AG09309 (cell line): ENCODE results near the gene FKBP15.

Experiments used
- DNase-seq: peaks from one replicate; pipeline ENCODE4 v3.0.0-alpha.2; 2010; ENCODE audit warnings: low read depth
- H3K4me3 ChIP-seq: 2 replicates; pipeline ENCODE4 v1.5.1; 2011; ENCODE audit warnings: mild to moderate bottlenecking, low read depth, low read length, moderate library complexity; ENCODE audit not compliant: control insufficient read depth
- CTCF ChIP-seq: IDR thresholded peaks from 2 replicates; pipeline ENCODE4 v1.5.1; 2011; ENCODE audit warnings: mild to moderate bottlenecking, low read depth, low read length, inconsistent platforms; ENCODE audit not compliant: insufficient read depth, control insufficient read depth; ENCODE audit errors: missing control alignments

Gene FKBP15

GRCh38 chr9:113247640-113248039, 26.6 kb upstream of the FKBP15 start:
- no peak for TF ChIP-seq CTCF
- no peak overlapping the region for H3K4me3 ChIP-seq
- no peak for DNase-seq

- H3K4me3 ChIP-seq = no peak overlapping the region
- no peak for TF ChIP-seq CTCF
- DNase-seq = no peak
Measured at GRCh38 chr9:113246928-113247327, 25.9 kb upstream of the FKBP15 start.

DNA sequence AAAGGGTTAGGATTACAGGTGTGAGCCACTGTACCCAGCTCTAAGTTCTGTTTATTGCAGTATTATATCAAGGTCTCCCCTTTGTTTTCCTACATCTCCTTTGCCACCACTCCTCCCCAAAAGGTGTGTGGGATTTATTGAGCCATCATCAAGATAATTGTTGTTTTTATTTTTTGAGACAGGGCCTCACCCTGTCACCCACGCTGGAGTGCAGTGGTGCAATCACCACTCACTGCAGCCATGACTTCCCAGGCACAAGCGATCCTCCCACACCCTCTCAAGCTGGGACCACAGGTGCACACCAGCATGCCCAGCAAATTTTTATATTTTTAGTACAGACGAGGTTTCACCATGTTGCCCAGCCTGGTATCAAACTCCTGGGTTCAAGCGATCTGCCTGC, 24.8 kb upstream of the FKBP15 start:
- TF ChIP-seq CTCF = no peak
- no peak for DNase-seq
- no peak overlapping the region for H3K4me3 ChIP-seq

DNA sequence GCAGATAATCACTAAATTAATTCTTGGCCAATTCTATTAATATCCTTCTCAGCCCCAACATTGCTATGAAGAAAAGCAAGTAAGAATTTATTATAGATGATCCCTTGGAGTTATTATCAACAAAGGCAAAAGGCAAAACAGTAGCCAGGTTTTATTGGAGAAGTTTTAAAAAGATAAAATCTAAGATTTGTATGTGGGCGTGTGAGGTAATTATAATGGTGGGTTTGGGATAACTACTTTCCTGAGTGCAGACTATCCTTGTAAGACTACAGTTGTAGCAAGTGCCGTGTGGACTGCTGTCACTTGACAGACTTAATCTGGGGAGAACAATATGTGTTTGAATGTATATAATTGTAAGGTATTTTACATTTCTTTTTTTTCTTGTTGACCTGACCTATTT, 23.5 kb upstream of the FKBP15 start:
- H3K4me3 ChIP-seq = no peak overlapping the region
- TF ChIP-seq CTCF = no peak
- no peak for DNase-seq

DNA sequence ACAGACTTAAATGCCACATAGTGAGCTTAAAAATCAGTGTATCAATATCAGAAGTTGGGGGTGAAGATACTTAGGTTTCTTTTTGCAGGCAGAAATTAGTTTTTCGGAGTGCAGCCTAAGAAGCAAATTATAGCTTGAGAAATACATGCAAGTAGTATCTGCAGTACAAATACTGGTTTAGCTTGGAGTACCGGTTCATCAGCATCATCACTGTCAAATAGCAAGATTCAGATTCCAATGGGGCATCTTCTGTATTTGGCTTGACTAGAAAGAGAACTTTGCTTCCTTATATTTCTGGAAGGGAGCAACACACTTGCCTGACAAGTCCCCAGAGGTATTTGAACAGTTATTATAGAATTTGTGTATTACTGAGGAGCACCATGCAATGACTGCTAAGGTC, 20.1 kb upstream of the FKBP15 start:
- DNase-seq = no peak
- no peak for TF ChIP-seq CTCF
- no peak overlapping the region for H3K4me3 ChIP-seq

DNA sequence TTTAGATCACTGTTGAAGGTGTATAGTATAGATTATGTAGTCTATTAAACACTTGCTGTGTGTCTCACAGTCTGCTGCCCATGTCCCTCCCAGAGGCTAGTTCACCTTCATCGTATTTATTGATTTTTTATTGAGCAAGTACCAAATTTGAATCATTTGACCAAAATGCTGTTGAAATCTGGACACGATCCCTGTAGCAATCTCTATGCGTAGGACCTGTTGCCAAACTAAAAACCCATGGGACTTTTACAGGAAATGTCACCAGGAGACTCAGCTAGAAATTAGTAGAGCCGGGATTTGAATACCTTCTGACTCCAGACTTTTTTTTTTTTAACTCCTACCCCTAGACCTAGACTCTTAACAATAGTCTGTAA, 17.8 kb upstream of the FKBP15 start:
- no peak overlapping the region for H3K4me3 ChIP-seq
- TF ChIP-seq CTCF = no peak
- no peak for DNase-seq

- no peak for DNase-seq
- no peak for TF ChIP-seq CTCF
Measured at GRCh38 chr9:113238202-113238858, 17.3 kb upstream of the FKBP15 start.

More at GRCh38 chr9:113238202-113238858, 17.3 kb upstream of the FKBP15 start:
- H3K4me3 ChIP-seq = no peak overlapping the region
